GM20431 (cell line): Measurements from ENCODE around the gene GTF3C5.
"Not testable (repeated sequence)": the region's sequence is repeated elsewhere in the genome, so short reads cannot be mapped to it uniquely, and the experiment has no call there.

Source experiments
- in situ Hi-C: fragments of 300-500 bp; cut with MseI, MboI; formaldehyde crosslinking; loops from one replicate; pipeline ENCODE4 v1.15.0; 2020; ENCODE audit warnings: low sequenced_read_pairs; ENCODE audit not compliant: unreplicated experiment

GTF3C5 gene

GRCh38 chr9:133066181-133066983 lies 35.6 kb downstream of the GTF3C5 start:
- in situ Hi-C loops: no loop called here

- in situ Hi-C loops: no loop called here
These were observed 36.2 kb downstream of the GTF3C5 start for GRCh38 chr9:133067006-133067405.

GRCh38 chr9:133067813-133068212 lies 37.0 kb downstream of the GTF3C5 start:
- in situ Hi-C loops: no loop called here

- in situ Hi-C loops: not testable (repeated sequence)
These were observed 37.6 kb downstream of the GTF3C5 start for GRCh38 chr9:133068431-133068830.

- in situ Hi-C loops: not testable (repeated sequence)
These were observed 39.7 kb downstream of the GTF3C5 start for GRCh38 chr9:133070500-133070961.

GRCh38 chr9:133070985-133071384 lies 40.2 kb downstream of the GTF3C5 start:
- in situ Hi-C loops: not testable (repeated sequence)

- in situ Hi-C loops: no loop called here
These were observed 40.8 kb downstream of the GTF3C5 start for GRCh38 chr9:133071484-133072150.

GRCh38 chr9:133072210-133072609 lies 41.4 kb downstream of the GTF3C5 start:
- in situ Hi-C loops: not testable (repeated sequence)

GRCh38 chr9:133073086-133074014 lies 42.6 kb downstream of the GTF3C5 start:
- in situ Hi-C loops: no loop called here

GRCh38 chr9:133074111-133074651 lies 43.4 kb downstream of the GTF3C5 start:
- in situ Hi-C loops: no loop called here

- in situ Hi-C loops: no loop called here
These were observed 45.3 kb downstream of the GTF3C5 start for GRCh38 chr9:133075925-133076630.

- in situ Hi-C loops: no loop called here
These were observed 45.9 kb downstream of the GTF3C5 start for GRCh38 chr9:133076691-133077090.

GRCh38 chr9:133078486-133078885 lies 47.7 kb downstream of the GTF3C5 start:
- in situ Hi-C loops: no loop called here

- in situ Hi-C loops: no loop called here
These were observed 49.4 kb downstream of the GTF3C5 start for GRCh38 chr9:133080161-133080560.

- in situ Hi-C loops: not testable (repeated sequence)
These were observed 50.3 kb downstream of the GTF3C5 start for GRCh38 chr9:133080786-133081779.

- in situ Hi-C loops: not testable (repeated sequence)
These were observed 51.3 kb downstream of the GTF3C5 start for GRCh38 chr9:133081957-133082644.

- in situ Hi-C loops: not testable (repeated sequence)
These were observed 52.9 kb downstream of the GTF3C5 start for GRCh38 chr9:133083688-133084087.
